GM19193 (cell line): ENCODE results near the gene IGFBP7.

Experiments used
- POLR2A ChIP-seq: IDR thresholded peaks from 4 replicates; pipeline ENCODE4 v1.6.1; 2011; ENCODE audit not compliant: insufficient read depth, insufficient read length; ENCODE audit errors: extremely low read depth

IGFBP7 gene

GRCh38 chr4:57146444-57146843 is 36.3 kb upstream of the IGFBP7 start:
- no peak for TF ChIP-seq POLR2A

- no peak for TF ChIP-seq POLR2A
Measured at GRCh38 chr4:57144466-57144865, 34.3 kb upstream of the IGFBP7 start.

DNA sequence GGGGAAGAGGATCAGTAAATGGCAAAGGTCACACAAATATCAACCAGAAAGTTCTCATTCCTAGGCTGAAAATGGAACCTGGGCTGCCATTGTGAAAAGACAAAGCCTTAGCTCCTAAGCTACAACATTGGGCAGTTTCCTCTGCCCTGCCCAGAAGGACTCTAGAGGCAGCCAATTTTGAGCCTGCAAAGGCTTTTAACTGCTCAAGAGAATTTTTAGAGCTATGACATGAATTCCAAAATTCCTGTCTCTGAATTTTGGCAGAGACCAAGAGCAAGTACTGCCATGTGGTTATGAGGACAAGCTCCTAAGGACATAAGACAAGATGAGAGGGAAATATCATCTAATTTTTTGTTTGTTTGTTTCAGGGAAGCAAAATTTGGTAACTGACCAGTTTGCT is 29.6 kb upstream of the IGFBP7 start:
- no peak for TF ChIP-seq POLR2A

DNA sequence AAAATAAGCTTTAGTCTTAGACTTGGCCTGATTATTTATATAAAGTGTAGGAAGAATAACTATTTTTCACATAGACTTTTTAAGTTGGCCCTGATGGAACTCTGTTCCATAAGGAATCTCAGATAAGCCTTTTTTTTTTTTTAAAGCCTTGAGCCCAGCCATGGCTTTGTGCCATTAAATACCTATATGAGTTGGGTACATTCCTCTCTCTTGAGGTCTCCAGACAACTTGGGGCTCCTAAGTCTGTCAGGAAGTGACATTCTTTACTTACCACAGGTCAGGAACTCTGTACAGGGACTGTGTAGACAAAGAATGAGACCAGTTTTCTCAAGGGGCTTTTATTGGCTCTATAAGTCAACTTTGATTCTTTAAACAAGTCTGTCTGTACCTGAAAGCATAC is 27.1 kb upstream of the IGFBP7 start:
- TF ChIP-seq POLR2A: no peak

- TF ChIP-seq POLR2A: no peak
Measured at GRCh38 chr4:57136281-57136680, 26.1 kb upstream of the IGFBP7 start.

GRCh38 chr4:57132743-57133137 is 22.6 kb upstream of the IGFBP7 start:
- no peak for TF ChIP-seq POLR2A

- no peak for TF ChIP-seq POLR2A
Measured at GRCh38 chr4:57131849-57132742, 21.9 kb upstream of the IGFBP7 start.

DNA sequence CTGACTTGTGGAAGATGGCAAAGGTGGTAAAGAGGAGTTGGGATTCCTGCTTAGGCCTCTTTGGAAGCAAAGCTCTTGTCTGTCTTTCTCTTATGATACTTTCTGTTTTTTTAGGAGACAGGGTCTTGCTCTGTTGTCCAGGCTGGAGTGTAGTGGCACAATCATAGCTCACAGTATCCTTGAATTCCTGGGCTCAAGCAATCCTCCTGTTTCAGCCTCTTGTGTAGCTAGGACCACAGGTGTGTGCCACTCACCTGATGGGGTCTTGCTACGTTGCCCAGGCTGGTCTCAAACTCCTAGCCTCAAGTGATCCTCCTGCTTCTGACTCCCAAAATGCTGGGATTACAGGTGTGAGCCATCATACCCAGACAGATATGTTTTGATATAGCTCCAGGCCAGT is 19.3 kb upstream of the IGFBP7 start:
- TF ChIP-seq POLR2A: no peak

- no peak for TF ChIP-seq POLR2A
Measured at GRCh38 chr4:57127361-57127760, 17.2 kb upstream of the IGFBP7 start.

DNA sequence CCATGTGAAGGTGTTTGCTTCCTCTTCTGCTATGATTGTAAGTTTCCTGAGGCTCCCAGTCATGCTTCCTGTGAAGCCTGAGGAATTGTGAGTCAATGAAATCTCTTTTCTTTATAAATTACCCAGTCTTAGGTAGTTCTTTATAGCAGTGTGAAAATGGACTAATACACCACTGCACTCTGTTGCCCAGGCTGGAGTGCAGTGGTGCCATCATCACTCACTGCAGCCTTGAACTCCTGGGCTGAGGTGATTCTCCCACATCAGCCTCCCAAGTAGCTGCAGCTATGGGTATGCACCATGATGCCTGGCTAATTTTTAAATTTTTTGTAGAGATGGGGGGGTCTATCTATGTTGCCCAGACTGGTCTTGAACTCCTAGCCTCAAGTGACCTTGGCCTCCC is 15.8 kb upstream of the IGFBP7 start:
- no peak for TF ChIP-seq POLR2A

GRCh38 chr4:57124145-57124544 is 14.0 kb upstream of the IGFBP7 start:
- TF ChIP-seq POLR2A: no peak

DNA sequence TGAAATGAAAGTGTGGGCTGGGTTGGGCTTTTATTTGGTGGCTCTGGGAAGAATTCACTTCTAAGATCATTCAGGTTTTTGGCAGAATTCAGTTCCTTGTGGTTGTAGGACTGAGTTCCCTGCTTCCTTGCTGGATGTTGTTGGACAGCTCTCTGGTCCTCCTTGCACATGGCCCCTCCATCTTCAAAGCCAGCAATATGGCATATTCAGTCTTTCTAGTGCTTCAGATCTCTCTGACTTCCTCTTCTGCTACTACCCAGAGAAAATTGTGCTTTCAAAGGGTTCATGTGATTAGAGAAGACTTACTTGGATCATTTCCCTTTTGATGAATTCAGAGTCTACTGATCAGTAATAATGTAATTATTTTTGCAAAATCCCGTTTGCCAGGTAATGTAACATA is 12.8 kb upstream of the IGFBP7 start:
- TF ChIP-seq POLR2A: no peak

GRCh38 chr4:57119054-57119651 is 9.0 kb upstream of the IGFBP7 start:
- no peak for TF ChIP-seq POLR2A

DNA sequence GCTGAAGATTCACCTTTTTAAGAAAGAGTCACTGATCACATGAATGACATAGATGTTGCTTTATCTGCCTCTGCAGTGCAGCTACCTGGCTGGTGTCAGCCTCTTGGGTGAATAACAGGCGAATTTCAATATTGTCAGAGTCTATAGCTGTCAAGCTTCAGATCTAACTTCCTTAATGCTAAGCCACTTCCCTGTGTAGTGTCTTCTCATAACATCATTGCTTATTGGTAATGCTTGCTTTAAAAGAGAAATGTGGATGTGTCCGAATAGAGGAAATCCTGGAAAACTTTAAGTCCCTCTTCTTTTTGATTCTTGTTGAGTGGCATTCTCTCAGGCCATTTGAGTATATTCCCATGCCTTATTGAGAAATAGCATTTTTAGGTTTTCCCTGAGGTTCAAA is 7.3 kb upstream of the IGFBP7 start:
- no peak for TF ChIP-seq POLR2A

DNA sequence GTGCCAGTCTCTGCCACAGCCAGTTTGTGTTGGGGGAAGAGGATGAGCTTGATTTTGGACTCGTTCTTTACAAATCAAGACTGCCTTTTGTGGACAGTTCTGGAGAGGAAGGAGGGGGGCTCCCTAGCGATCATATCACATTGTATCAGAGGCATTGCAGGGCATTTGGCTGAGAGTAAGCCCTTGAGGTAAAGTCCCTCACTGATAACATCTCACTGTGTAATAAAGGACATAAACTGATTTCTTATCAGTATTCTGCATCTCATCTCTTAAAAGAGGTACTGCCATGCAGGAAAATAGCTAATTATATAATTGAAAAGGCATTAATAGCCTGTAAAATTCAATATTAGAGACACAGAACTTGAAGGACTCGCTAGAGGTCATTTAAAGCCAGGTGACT is 6.1 kb upstream of the IGFBP7 start:
- no peak for TF ChIP-seq POLR2A

DNA sequence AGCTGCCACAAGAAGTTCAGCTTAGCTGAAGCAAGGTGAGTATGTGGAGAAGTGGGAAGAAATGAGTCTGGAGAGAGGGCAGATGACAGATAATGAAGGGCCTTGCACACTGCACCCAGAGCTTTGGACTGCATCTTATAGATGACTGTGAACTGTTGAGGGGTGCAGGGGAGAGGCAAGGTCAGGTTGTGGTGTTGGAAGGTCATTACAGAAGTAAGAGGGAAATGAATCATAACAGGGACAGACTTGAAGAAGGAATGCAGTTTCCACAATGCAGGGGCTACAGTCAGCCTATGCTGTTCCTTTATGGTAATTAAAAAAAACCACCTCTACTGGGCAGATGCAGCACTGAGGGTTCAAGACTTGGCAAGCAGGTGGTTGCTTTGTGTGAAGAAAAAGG is 4.8 kb upstream of the IGFBP7 start:
- TF ChIP-seq POLR2A: no peak
